Activated CD8-positive, alpha-beta memory T cell treated with anti-CD3 and anti-CD28 coated beads, Interleukin-2, amount 10 ng/mL, durations not matched to agents 7 days and 5 days (primary cell): ENCODE results near the gene STK38L. TPM values are rescaled to one million over a fixed set of nuclear protein-coding genes. Genes with fewer than 3 reads are reported as not detected.
"Not testable (repeated sequence)": the region's sequence is repeated elsewhere in the genome, so short reads cannot be mapped to it uniquely, and the experiment has no call there.

Experiments used
- ATAC-seq: fragments of 150-1000 bp; cut with Tn5 transposase; one replicate; pipeline ENCODE4 v1.10.0; 2021; ENCODE audit warnings: moderate library complexity
- CTCF ChIA-PET: fragments of 350-600 bp; sonication (Branson Sonifier 250); formaldehyde crosslinking; loops from one replicate; lab custom pipeline; 2021; ENCODE audit warnings: antibody characterized with exemption; lab: Charles Lee
- DNase-seq: peaks from one replicate; pipeline ENCODE4 v3.0.0-alpha.2; 2020
- H3K27ac Mint-ChIP-seq: one replicate; pipeline ENCODE4 v1.8.0; 2021; ENCODE audit warnings: mild to moderate bottlenecking, mixed read lengths
- H3K27me3 Mint-ChIP-seq: one replicate; pipeline ENCODE4 v1.8.0; 2021; ENCODE audit warnings: mixed read lengths
- H3K36me3 Mint-ChIP-seq: one replicate; pipeline ENCODE4 v1.8.0; 2021; ENCODE audit warnings: mild to moderate bottlenecking, mixed read lengths
- H3K4me1 Mint-ChIP-seq: one replicate; pipeline ENCODE4 v1.8.0; 2021; ENCODE audit warnings: mixed read lengths
- H3K4me3 Mint-ChIP-seq: one replicate; pipeline ENCODE4 v1.8.0; 2021; ENCODE audit warnings: mild to moderate bottlenecking, moderate library complexity, mixed read lengths
- H3K9me3 Mint-ChIP-seq: one replicate; pipeline ENCODE4 v1.8.0; 2022; ENCODE audit warnings: low read depth, mixed read lengths
- total RNA-seq, 2 experiments: library from RNA; stranded (reverse); gene quantifications; one replicate each; pipeline ENCODE4 v1.2.3, GENCODE V29; 2021

The STK38L gene
- total RNA-seq, 2 experiments from 2014 or later, result 18.7 to 29.4 TPM

GRCh38 chr12:27213830-27214787 lies 30.0 kb upstream of the STK38L start:
- no peak for ATAC-seq
- no peaks in the 10 kb centered on the region for H3K27me3 Mint-ChIP-seq
- H3K4me1 Mint-ChIP-seq, result peaks cover 6% of the 10 kb centered on the region
- no peak overlapping the region for H3K27ac Mint-ChIP-seq
- peaks cover 7% of the 10 kb centered on the region for H3K36me3 Mint-ChIP-seq
- H3K4me3 Mint-ChIP-seq, result no peak overlapping the region
- CTCF ChIA-PET, result no interaction called here
- peaks cover 9% of the 10 kb centered on the region for H3K9me3 Mint-ChIP-seq
- DNase-seq, result no peak

GRCh38 chr12:27217590-27217989 lies 26.5 kb upstream of the STK38L start:
- CTCF ChIA-PET, result no interaction called here
- H3K27me3 Mint-ChIP-seq, result no peaks in the 10 kb centered on the region
- no peaks in the 10 kb centered on the region for H3K36me3 Mint-ChIP-seq
- no peak overlapping the region for H3K4me3 Mint-ChIP-seq
- ATAC-seq, result no peak
- H3K27ac Mint-ChIP-seq, result no peak overlapping the region
- H3K9me3 Mint-ChIP-seq, result peaks cover 3% of the 10 kb centered on the region
- peaks cover 16% of the 10 kb centered on the region for H3K4me1 Mint-ChIP-seq
- DNase-seq, result no peak

- no peaks in the 10 kb centered on the region for H3K36me3 Mint-ChIP-seq
- no peak overlapping the region for H3K4me3 Mint-ChIP-seq
- peaks cover 4% of the 10 kb centered on the region for H3K27me3 Mint-ChIP-seq
- H3K4me1 Mint-ChIP-seq, result peaks cover 16% of the 10 kb centered on the region
- ATAC-seq (no peak), DNase-seq (no peak)
- H3K9me3 Mint-ChIP-seq, result no peaks in the 10 kb centered on the region
- H3K27ac Mint-ChIP-seq, result no peak overlapping the region
- CTCF ChIA-PET, result no interaction called here
Measured at GRCh38 chr12:27219693-27220054, 24.4 kb upstream of the STK38L start.

GRCh38 chr12:27220055-27220987 lies 23.8 kb upstream of the STK38L start:
- no peaks in the 10 kb centered on the region for H3K36me3 Mint-ChIP-seq
- no peak overlapping the region for H3K27ac Mint-ChIP-seq
- peaks cover 16% of the 10 kb centered on the region for H3K4me1 Mint-ChIP-seq
- peak; percentile 53 for ATAC-seq
- no peak overlapping the region for H3K4me3 Mint-ChIP-seq
- H3K9me3 Mint-ChIP-seq, result no peaks in the 10 kb centered on the region
- no peak for DNase-seq
- CTCF ChIA-PET, result no interaction called here
- peaks cover 4% of the 10 kb centered on the region for H3K27me3 Mint-ChIP-seq

DNA sequence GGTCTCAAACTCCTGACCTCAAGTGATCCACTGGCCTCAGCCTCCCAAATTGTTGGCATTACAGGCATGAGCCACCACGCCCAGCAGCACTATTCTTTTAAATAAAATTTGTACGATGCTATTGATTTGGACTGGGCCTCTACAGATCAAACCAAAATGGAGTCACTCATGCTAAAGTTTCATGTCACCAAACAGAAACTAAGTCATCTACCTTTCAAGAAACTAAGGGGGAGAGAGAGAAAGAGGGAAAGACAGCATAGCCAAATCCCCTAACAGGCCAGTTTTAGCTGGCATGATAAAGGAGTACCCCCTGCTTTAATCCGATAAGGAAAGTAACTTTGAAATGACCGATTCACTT lies 23.1 kb upstream of the STK38L start:
- H3K9me3 Mint-ChIP-seq, result no peaks in the 10 kb centered on the region
- H3K4me1 Mint-ChIP-seq, result peaks cover 16% of the 10 kb centered on the region
- no peak for DNase-seq
- CTCF ChIA-PET, result interaction anchor here (1.6 kb wide), 1 partner anchor 17 kb away, joined by 4 read pairs; no protein-coding TSS in a partner anchor
- H3K36me3 Mint-ChIP-seq, result no peaks in the 10 kb centered on the region
- H3K27ac Mint-ChIP-seq, result no peak overlapping the region
- no peak overlapping the region for H3K4me3 Mint-ChIP-seq
- H3K27me3 Mint-ChIP-seq, result peaks cover 4% of the 10 kb centered on the region
- ATAC-seq, result no peak

GRCh38 chr12:27221625-27222387 lies 22.3 kb upstream of the STK38L start:
- no peak for DNase-seq
- Mint-ChIP-seq H3K9me3 (no peaks in the 10 kb centered on the region), H3K36me3 (no peaks in the 10 kb centered on the region), H3K4me1 (peaks cover 16% of the 10 kb centered on the region), H3K4me3 (no peak overlapping the region), H3K27me3 (peaks cover 4% of the 10 kb centered on the region), H3K27ac (no peak overlapping the region)
- CTCF ChIA-PET, result interaction anchor here (0.7 to 1.6 kb wide), 3 partner anchors 9 to 494 kb away, joined by 3 to 4 read pairs (median 3); no protein-coding TSS in a partner anchor
- no peak for ATAC-seq

DNA sequence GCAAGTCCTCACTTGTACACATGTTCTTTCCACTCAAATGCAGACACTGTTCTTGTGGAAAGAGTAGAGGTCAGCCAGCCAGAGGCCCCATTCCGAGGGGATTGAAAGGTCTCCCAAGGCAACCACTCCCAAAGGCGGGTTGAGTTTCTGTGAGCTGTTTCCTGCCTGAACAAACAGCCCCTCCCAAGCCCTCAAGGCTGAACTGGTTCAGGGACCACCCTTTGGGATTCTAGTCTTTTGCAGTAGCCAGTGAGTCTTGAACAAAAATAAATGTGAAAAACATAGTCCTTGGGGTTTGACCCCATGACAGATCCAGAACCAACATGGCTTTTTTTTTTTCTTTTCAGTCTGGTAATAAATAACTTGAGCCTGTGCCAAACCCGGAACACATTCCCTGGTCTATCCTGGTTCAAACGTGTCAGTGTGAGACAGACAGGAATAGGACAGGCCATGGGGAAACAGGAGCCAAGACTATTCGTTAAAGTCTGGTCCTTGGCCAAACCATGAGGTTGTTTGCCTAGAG lies 17.6 kb upstream of the STK38L start:
- Mint-ChIP-seq H3K27ac (no peak overlapping the region), H3K27me3 (peaks cover 4% of the 10 kb centered on the region), H3K9me3 (no peaks in the 10 kb centered on the region), H3K36me3 (no peaks in the 10 kb centered on the region), H3K4me1 (peaks cover under 1% of the 10 kb centered on the region), H3K4me3 (no peak overlapping the region)
- DNase-seq (no peak), ATAC-seq (no peak)
- CTCF ChIA-PET, result no interaction called here

- CTCF ChIA-PET, result no interaction called here
- H3K27ac Mint-ChIP-seq, result no peak overlapping the region
- peaks cover 2% of the 10 kb centered on the region for H3K27me3 Mint-ChIP-seq
- DNase-seq, result no peak
- ATAC-seq, result no peak
- no peak overlapping the region for H3K4me3 Mint-ChIP-seq
- H3K9me3 Mint-ChIP-seq, result no peaks in the 10 kb centered on the region
- H3K4me1 Mint-ChIP-seq, result no peaks in the 10 kb centered on the region
- H3K36me3 Mint-ChIP-seq, result peaks cover 2% of the 10 kb centered on the region
Measured at GRCh38 chr12:27229367-27229766, 14.7 kb upstream of the STK38L start.

DNA sequence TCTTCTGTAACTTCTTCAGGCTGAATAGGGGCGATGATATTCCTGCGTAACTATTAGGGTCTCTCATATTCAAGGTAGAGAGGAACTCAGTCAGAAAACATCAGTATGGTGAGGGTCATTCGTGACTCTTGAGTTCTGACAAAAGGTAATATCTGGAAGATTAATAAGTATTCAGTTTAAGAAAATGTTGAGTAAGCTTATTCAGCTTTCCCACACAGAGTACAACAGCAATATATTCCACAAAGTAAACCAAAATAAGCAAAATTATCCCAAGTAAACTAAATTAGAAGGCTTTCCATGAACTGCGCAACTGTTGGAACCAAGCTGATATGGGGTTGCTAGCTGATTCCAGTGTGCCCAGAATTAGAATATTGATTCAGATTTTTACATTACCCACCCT lies 12.7 kb upstream of the STK38L start:
- CTCF ChIA-PET, H3K9me3 Mint-ChIP-seq, H3K4me1 Mint-ChIP-seq: not testable (repeated sequence)

GRCh38 chr12:27233814-27234213 lies 10.3 kb upstream of the STK38L start:
- H3K9me3 Mint-ChIP-seq, result no peaks in the 10 kb centered on the region
- ATAC-seq, result no peak
- peaks cover 12% of the 10 kb centered on the region for H3K4me1 Mint-ChIP-seq
- CTCF ChIA-PET, result no interaction called here
- H3K4me3 Mint-ChIP-seq, result no peak overlapping the region
- peaks cover 2% of the 10 kb centered on the region for H3K27me3 Mint-ChIP-seq
- H3K36me3 Mint-ChIP-seq, result peaks cover 2% of the 10 kb centered on the region
- DNase-seq, result no peak
- no peak overlapping the region for H3K27ac Mint-ChIP-seq

More for the DNA sequence above, 12.7 kb upstream of the STK38L start:
- not testable (repeated sequence) for DNase-seq, H3K27ac Mint-ChIP-seq, ATAC-seq, H3K4me3 Mint-ChIP-seq, H3K36me3 Mint-ChIP-seq, H3K27me3 Mint-ChIP-seq

DNA sequence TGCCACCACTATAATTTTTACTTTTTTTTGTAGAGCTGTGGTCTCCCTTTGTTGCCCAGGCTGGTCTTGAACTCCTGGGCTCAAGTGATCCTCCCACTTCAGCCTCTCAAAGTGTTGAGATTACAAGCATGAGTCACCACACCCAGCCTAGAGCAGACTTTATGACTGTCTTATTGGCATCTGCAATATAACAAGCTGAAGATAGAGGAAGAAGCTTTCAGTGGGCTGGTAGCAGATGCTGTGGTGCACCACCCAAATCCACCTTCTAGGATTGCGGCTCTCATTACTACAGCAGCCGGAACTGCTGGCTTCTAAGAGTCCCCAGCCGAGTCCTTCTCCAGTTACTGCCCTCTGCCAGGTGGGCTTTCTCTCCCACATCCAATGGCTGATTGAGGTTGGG lies 7.6 kb upstream of the STK38L start:
- H3K27ac Mint-ChIP-seq, result no peak overlapping the region
- ATAC-seq (peak; percentile 39), DNase-seq (no peak)
- H3K4me1 Mint-ChIP-seq, result peaks cover 19% of the 10 kb centered on the region
- peaks cover 2% of the 10 kb centered on the region for H3K27me3 Mint-ChIP-seq
- H3K9me3 Mint-ChIP-seq, result no peaks in the 10 kb centered on the region
- peaks cover 2% of the 10 kb centered on the region for H3K36me3 Mint-ChIP-seq
- CTCF ChIA-PET, result interaction anchor here (0.8 kb wide), 1 partner anchor 94 kb away, joined by 3 read pairs; no protein-coding TSS in a partner anchor
- no peak overlapping the region for H3K4me3 Mint-ChIP-seq

- CTCF ChIA-PET, result interaction anchor here (1.0 to 1.3 kb wide), 2 partner anchors 16 to 56 kb away, joined by 3 to 4 read pairs; no protein-coding TSS in a partner anchor
- H3K27me3 Mint-ChIP-seq, result no peaks in the 10 kb centered on the region
- H3K4me1 Mint-ChIP-seq, result peaks cover 20% of the 10 kb centered on the region
- H3K36me3 Mint-ChIP-seq, result no peaks in the 10 kb centered on the region
- H3K27ac Mint-ChIP-seq, result peak overlapping the region; percentile 11
- DNase-seq (no peak), ATAC-seq (peak; percentile 68)
- no peaks in the 10 kb centered on the region for H3K9me3 Mint-ChIP-seq
- H3K4me3 Mint-ChIP-seq, result no peak overlapping the region
Measured at GRCh38 chr12:27237790-27238771, 6.0 kb upstream of the STK38L start.
